GM12873 (cell line): ENCODE measurements around the gene DNAJC8.

Source experiments
- CTCF ChIP-seq: IDR thresholded peaks from 2 replicates; pipeline ENCODE4 v1.5.1; 2012; ENCODE audit warnings: low read depth, mild to moderate bottlenecking, moderate library complexity, low read length, control low read depth; ENCODE audit not compliant: insufficient read depth; ENCODE audit errors: missing control alignments

Gene DNAJC8

GRCh38 chr1:28154078-28154594, 78.7 kb downstream of the DNAJC8 start:
- no peak for TF ChIP-seq CTCF
